K562 (cell line): Measurements from ENCODE around the gene SPATA19. TPM values are rescaled to one million over a fixed set of nuclear protein-coding genes. Genes with fewer than 3 reads are reported as not detected.

ENCODE experiments used
- ATAC-seq: fragments of 200-7000 bp; cut with Tn5 transposase; 3 replicates; pipeline ENCODE4 v1.9.1; 2020; ENCODE audit warnings: moderate library complexity
- BruUV-seq: library from RNA; stranded (reverse); fragments of 400-500 nt; replicated peaks from 2 replicates; lab custom pipeline; 2021; lab: Mats Ljungman, UMichigan
- CTCF ChIA-PET: fragments of 300-600 bp; formaldehyde crosslinking; extraction: SDS; loops from one replicate; lab custom pipeline; 2021; ENCODE audit warnings: low intra/inter-chr PET ratio; lab: Yijun Ruan, JAX
- POLR2A ChIA-PET: fragments of 300-600, 350-650 bp; sonication (Branson Sonifier 250); formaldehyde crosslinking; extraction: SDS; loops from one replicate; lab custom pipeline; 2021; ENCODE audit warnings: antibody characterized with exemption, inconsistent platforms; lab: Yijun Ruan, JAX
- DNase-seq, 4 experiments: peaks; one replicate each; pipeline versions ENCODE4 v3.0.0 to v3.0.0-alpha.2; 2011 to 2018; ENCODE audit warnings: low spot score in 3 of 4, mixed read lengths in 3 of 4; ENCODE audit errors: extremely low read depth in 1 of 4
- FAIRE-seq: peaks from 2 replicates; lab custom pipeline; 2011; peaks lifted over from hg19 to GRCh38; lab: Jason Lieb, UNC
- H2AFZ ChIP-seq: 2 replicates; pipeline ENCODE4 v1.6.0; 2011; ENCODE audit warnings: low read depth, low read length, control low read depth, inconsistent platforms
- H3K27ac ChIP-seq: fragments of 200-600 bp; 3 replicates; pipeline ENCODE4 v1.8.0; 2011; ENCODE audit warnings: low read depth, mild to moderate bottlenecking, control low read depth, inconsistent platforms, low read length, moderate library complexity, mixed read lengths; ENCODE audit errors: extremely low read depth
- H3K27me3 ChIP-seq, 2 experiments: fragments of 300-600 bp in 1 of 2; 2 replicates in 1 of 2; 3 replicates in 1 of 2; pipeline versions ENCODE4 v1.6.0 to v1.8.0; 2011; ENCODE audit warnings: inconsistent platforms in 2 of 2, low read length in 2 of 2, mild to moderate bottlenecking in 1 of 2, mixed read lengths in 1 of 2, moderate library complexity in 1 of 2; ENCODE audit not compliant: control insufficient read depth in 2 of 2, insufficient read depth in 2 of 2
- H3K36me3 ChIP-seq: fragments of 300-600 bp; 3 replicates; pipeline ENCODE4 v1.8.0; 2011; ENCODE audit warnings: mild to moderate bottlenecking, low read length, inconsistent platforms; ENCODE audit not compliant: control insufficient read depth, insufficient read depth
- H3K4me1 ChIP-seq, 2 experiments: fragments of 200-600 bp in 1 of 2; replicated peaks in 1 of 2; 2 replicates in 1 of 2; 3 replicates in 1 of 2; pipeline versions ENCODE4 v1.5.1 to v1.8.0; 2011; ENCODE audit warnings: inconsistent platforms in 2 of 2, low read length in 2 of 2, mild to moderate bottlenecking in 1 of 2, mixed read lengths in 1 of 2, moderate library complexity in 1 of 2; ENCODE audit not compliant: control insufficient read depth in 2 of 2, insufficient read depth in 2 of 2
- H3K4me2 ChIP-seq: 2 replicates; pipeline ENCODE4 v1.6.1; 2011; ENCODE audit warnings: low read length, control low read depth, inconsistent platforms, mixed read lengths; ENCODE audit not compliant: insufficient read depth
- H3K4me3 ChIP-seq: fragments of 200-600 bp; sonication (generic), shearing (Covaris generic); 2 replicates; pipeline ENCODE4 v1.5.1; 2016; ENCODE audit warnings: control low read depth, inconsistent platforms
- H3K79me2 ChIP-seq: fragments of 200-600 bp; 3 replicates; pipeline ENCODE4 v1.8.0; 2011; ENCODE audit warnings: low read length, inconsistent platforms; ENCODE audit not compliant: control insufficient read depth, insufficient read depth
- H3K9ac ChIP-seq, 2 experiments: 2 replicates each; pipeline versions ENCODE4 v1.6.0 to v1.6.1; 2011; ENCODE audit warnings: low read depth in 2 of 2, low read length in 2 of 2, control low read depth in 1 of 2, inconsistent platforms in 1 of 2, mild to moderate bottlenecking in 1 of 2, mixed read lengths in 1 of 2; ENCODE audit not compliant: insufficient read depth in 1 of 2
- H3K9me1 ChIP-seq: one replicate; pipeline ENCODE4 v1.6.0; 2011; ENCODE audit warnings: inconsistent platforms, mild to moderate bottlenecking, low read length, moderate library complexity; ENCODE audit not compliant: control insufficient read depth, insufficient read depth
- H3K9me3 ChIP-seq: replicated peaks from 2 replicates; pipeline ENCODE4 v1.5.1; 2011; ENCODE audit warnings: low read depth, low read length, inconsistent platforms; ENCODE audit not compliant: control insufficient read depth, insufficient read depth
- H4K20me1 ChIP-seq: replicated peaks from 2 replicates; pipeline ENCODE4 v1.6.1; 2011; ENCODE audit warnings: low read length, inconsistent platforms, mixed read lengths; ENCODE audit not compliant: control insufficient read depth, insufficient read depth
- CXXC5 ChIP-seq: fragments of 250-450 bp; sonication (Bioruptor Pico); IDR thresholded peaks from 2 replicates; pipeline ENCODE4 v1.8.0; 2022; ENCODE audit warnings: inconsistent platforms, mild to moderate bottlenecking, moderate library complexity
- ESRRA ChIP-seq: fragments of 450-650 bp; IDR thresholded peaks from 2 replicates; pipeline ENCODE4 v1.6.1; 2014; ENCODE audit warnings: low read depth, mild to moderate bottlenecking, moderate library complexity, borderline replicate concordance
- ETS1 ChIP-seq: conservative IDR thresholded peaks from 2 replicates; pipeline ENCODE4 v1.6.1; 2011; ENCODE audit warnings: low read depth, mild to moderate bottlenecking, low read length; ENCODE audit not compliant: control insufficient read depth
- HDAC2 ChIP-seq: fragments of 450-650 bp; IDR thresholded peaks from 2 replicates; pipeline ENCODE4 v1.6.1; 2016; ENCODE audit warnings: mild to moderate bottlenecking
- HNRNPUL1 ChIP-seq: fragments of 200-400 bp; formaldehyde crosslinking; IDR thresholded peaks from 2 replicates; pipeline ENCODE4 v1.6.1; 2017; ENCODE audit warnings: low read length
- MYC ChIP-seq, 2 experiments: fragments of 250-450 bp in 1 of 2; sonication (Bioruptor Pico) in 1 of 2; IDR thresholded peaks; 2 replicates each; pipeline versions ENCODE4 v1.5.1 to v1.6.1; 2012 to 2021; ENCODE audit warnings: low read depth in 2 of 2, borderline replicate concordance in 1 of 2, improper control_type of control experiment in 1 of 2, low read length in 1 of 2, mild to moderate bottlenecking in 1 of 2, moderate library complexity in 1 of 2
- NFE2L1 ChIP-seq: fragments of 450-650 bp; IDR thresholded peaks from 2 replicates; pipeline ENCODE4 v1.6.1; 2016; ENCODE audit warnings: missing genetic modification characterization, low read depth, mild to moderate bottlenecking, missing compliant biosample characterization, moderate library complexity, borderline replicate concordance
- NUFIP1 ChIP-seq: fragments of 450-650 bp; IDR thresholded peaks from 2 replicates; pipeline ENCODE4 v1.6.1; 2018; ENCODE audit not compliant: partially characterized antibody
- RBM39 ChIP-seq: fragments of 200-400 bp; formaldehyde crosslinking; optimal IDR thresholded peaks from 2 replicates; pipeline ENCODE3; 2018; ENCODE audit warnings: low read depth, low read length
- SNIP1 ChIP-seq: fragments of 450-650 bp; IDR thresholded peaks from 2 replicates; pipeline ENCODE4 v1.7.1; 2017; ENCODE audit warnings: low read depth, mild to moderate bottlenecking
- YY1 ChIP-seq, 3 experiments: IDR thresholded peaks; 2 replicates each; pipeline ENCODE4 v1.6.1; 2011; ENCODE audit warnings: low read length in 2 of 3, mild to moderate bottlenecking in 2 of 3, moderate library complexity in 2 of 3, borderline replicate concordance in 1 of 3, control low read depth in 1 of 3, low read depth in 1 of 3; ENCODE audit not compliant: insufficient read depth in 3 of 3, insufficient replicate concordance in 2 of 3, control insufficient read depth in 1 of 3, insufficient read length in 1 of 3; ENCODE audit errors: extremely low read depth in 1 of 3
- WGBS: fragments of 100-300 bp; shearing (Covaris generic); methylation state at CpG from one replicate; pipeline ENCODE4 v1.1.6; 2016; ENCODE audit warnings: low coverage, mixed read lengths; ENCODE audit not compliant: insufficient coverage; ENCODE audit errors: missing lambda C conversion rate; 5-methylcytosine and 5-hydroxymethylcytosine counted together
- in situ Hi-C: fragments of 300-500 bp; cut with MboI; formaldehyde crosslinking; loops from 4 replicates; pipeline ENCODE4 v1.15.0; 2018; ENCODE audit warnings: inconsistent platforms, mixed read lengths
- intact Hi-C: fragments of 100-400 bp; cut with micrococcal nuclease; formaldehyde crosslinking; loops from 2 replicates; pipeline ENCODE4 v1.14.2; 2022
- polyA plus RNA-seq, 8 experiments: library from polyadenylated mRNA; depleted of rRNA in 4 of 8; stranded (reverse) in 5 of 8; unstranded in 3 of 8; fragments of >200 nt; fragmentation: Nextera tagmentation in 2 of 8; fragmentation: Illumina TruSeq in 1 of 8; extraction: Ambion mirVana in 2 of 8; extraction: Trizol in 1 of 8; gene quantifications; 2 replicates each; pipeline versions ENCODE4 v1.2.1 to v1.2.3, GENCODE V29; 2011 to 2014; ENCODE audit warnings: inconsistent platforms in 1 of 8, missing spikeins in 1 of 8
- total RNA-seq, 7 experiments: library from RNA; depleted of rRNA in 6 of 7; stranded (reverse); fragments of >200 nt in 6 of 7; fragmentation: Illumina TruSeq in 2 of 7; extraction: Trizol in 2 of 7; gene quantifications; 2 replicates each; pipeline versions ENCODE4 v1.2.1 to v1.2.3, GENCODE V29; 2011 to 2021; ENCODE audit warnings: low replicate concordance in 1 of 7
- TF ChIP-seq, protein P1 (sequence below), 3 experiments: fragments of 200-800 bp in 1 of 3; sonication (Bioruptor generic) in 1 of 3; sonication (generic) in 1 of 3; formaldehyde crosslinking in 1 of 3; IDR thresholded peaks; 2 replicates each; pipeline versions ENCODE4 v1.6.1 to v1.8.0; 2016 to 2022; ENCODE audit warnings: mild to moderate bottlenecking in 2 of 3, missing compliant biosample characterization in 2 of 3, missing genetic modification characterization in 2 of 3, missing genetic modification reagents in 1 of 3

Gene SPATA19
- total and polyA plus RNA-seq, 9 of the 15 experiments (the other 6 are each of a cell fraction or from before 2014, with no cell fraction given), result not detected

- TF ChIP-seq NUFIP1 (no peak), YY1 (IDR thresholded peaks at IDR 0.05; ENCODE audit: borderline replicate concordance in 1 of 3, control insufficient read depth in 1 of 3, extremely low read depth in 1 of 3, insufficient read depth in 3 of 3, insufficient read length in 1 of 3, insufficient replicate concordance in 2 of 3, low read depth in 1 of 3, low read length in 2 of 3) (no peak), HDAC2 (no peak)
- Histone ChIP-seq H3K79me2 (no peaks in the 10 kb centered on the region), H2AFZ (no peak overlapping the region), H3K27ac (no peak overlapping the region), H3K36me3 (no peaks in the 10 kb centered on the region), H3K4me3 (no peak overlapping the region), H3K9ac (no peak overlapping the region), H4K20me1 (no peaks in the 10 kb centered on the region), H3K9me3 (no peaks in the 10 kb centered on the region), H3K27me3 (no peaks in the 10 kb centered on the region), H3K4me2 (no peak overlapping the region), H3K4me1 (no peaks in the 10 kb centered on the region), H3K9me1 (no peaks in the 10 kb centered on the region)
- in situ Hi-C loops, result no loop called here
- FAIRE-seq (no peak), DNase-seq (no peak), ATAC-seq (no peak)
- 0% methylated on average over 5 of the region's 5 CpGs for WGBS
- intact Hi-C loops, result no loop called here
- CTCF ChIA-PET, result no interaction called here
- BruUV-seq, result no TSS peak
- POLR2A ChIA-PET, result no interaction called here
Observed at GRCh38 chr11:133816146-133816870, 29.0 kb downstream of the SPATA19 start.

DNA sequence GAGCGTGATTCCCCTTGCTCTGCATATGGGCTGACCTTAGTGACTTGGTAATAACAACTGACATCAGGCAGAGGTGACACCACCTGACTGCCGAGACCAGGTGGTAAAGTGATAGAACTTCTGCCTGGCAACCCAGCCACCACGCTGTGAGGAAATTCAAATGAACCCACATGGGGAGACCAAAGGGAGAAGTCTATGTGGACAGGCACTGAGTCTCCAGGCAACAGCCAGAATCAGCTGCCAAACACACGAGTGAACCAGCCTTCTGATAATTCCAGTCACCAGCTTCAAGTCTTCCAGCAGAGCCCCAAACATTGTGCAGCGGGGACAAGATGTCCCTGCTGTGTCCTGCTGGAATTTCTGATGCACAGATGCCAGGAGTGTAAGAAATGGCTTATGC is 29.7 kb downstream of the SPATA19 start:
- Histone ChIP-seq H3K4me1 (no peaks in the 10 kb centered on the region), H4K20me1 (no peaks in the 10 kb centered on the region), H3K9ac (no peak overlapping the region), H3K27ac (no peak overlapping the region), H3K4me2 (no peak overlapping the region), H3K36me3 (no peaks in the 10 kb centered on the region), H3K4me3 (no peak overlapping the region), H3K79me2 (no peaks in the 10 kb centered on the region), H2AFZ (no peak overlapping the region), H3K9me1 (no peaks in the 10 kb centered on the region), H3K27me3 (no peaks in the 10 kb centered on the region), H3K9me3 (no peaks in the 10 kb centered on the region)
- in situ Hi-C loops (no loop called here), intact Hi-C loops (no loop called here)
- CTCF ChIA-PET, result no interaction called here
- no peak for ATAC-seq
- no peak for DNase-seq
- BruUV-seq, result no TSS peak
- FAIRE-seq, result no peak
- POLR2A ChIA-PET, result no interaction called here
- 0% methylated on average over 5 of the region's 5 CpGs for WGBS
- TF ChIP-seq MYC (IDR thresholded peaks at IDR 0.05; ENCODE audit: low read depth, low read length), result no peak
- no peak for TF ChIP-seq MYC (CRISPR knock-in tag; IDR thresholded peaks at IDR 0.05; ENCODE audit: borderline replicate concordance, low read depth)
- TF ChIP-seq, protein P1, sequence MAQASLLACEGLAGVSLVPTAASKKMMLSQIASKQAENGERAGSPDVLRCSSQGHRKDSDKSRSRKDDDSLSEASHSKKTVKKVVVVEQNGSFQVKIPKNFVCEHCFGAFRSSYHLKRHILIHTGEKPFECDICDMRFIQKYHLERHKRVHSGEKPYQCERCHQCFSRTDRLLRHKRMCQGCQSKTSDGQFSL (CRISPR knock-in tag; IDR thresholded peaks at IDR 0.05), result no peak
- TF ChIP-seq, protein P1 (tag; IDR thresholded peaks at IDR 0.05), result no peak
- TF ChIP-seq HNRNPUL1, result no peak
- no peak for TF ChIP-seq NFE2L1 (tag)
- TF ChIP-seq ESRRA, result no peak
- no peak for TF ChIP-seq CXXC5
- no peak for TF ChIP-seq ETS1
- no peak for TF ChIP-seq RBM39
- TF ChIP-seq SNIP1, result no peak
